HG02610 (cell line): ENCODE data around the gene HSCB.
A peak's percentile ranks its signal among the peaks of the same experiment; 100 is the strongest.
"Not testable (repeated sequence)": the region's sequence is repeated elsewhere in the genome, so short reads cannot be mapped to it uniquely, and the experiment has no call there.

ENCODE experiments used
- ATAC-seq: cut with Tn5 transposase; IDR thresholded peaks from one replicate; pipeline ENCODE4 v1.9.1; 2021; ENCODE audit warnings: mild to moderate bottlenecking, moderate library complexity; ENCODE audit not compliant: unreplicated experiment

Gene HSCB

DNA sequence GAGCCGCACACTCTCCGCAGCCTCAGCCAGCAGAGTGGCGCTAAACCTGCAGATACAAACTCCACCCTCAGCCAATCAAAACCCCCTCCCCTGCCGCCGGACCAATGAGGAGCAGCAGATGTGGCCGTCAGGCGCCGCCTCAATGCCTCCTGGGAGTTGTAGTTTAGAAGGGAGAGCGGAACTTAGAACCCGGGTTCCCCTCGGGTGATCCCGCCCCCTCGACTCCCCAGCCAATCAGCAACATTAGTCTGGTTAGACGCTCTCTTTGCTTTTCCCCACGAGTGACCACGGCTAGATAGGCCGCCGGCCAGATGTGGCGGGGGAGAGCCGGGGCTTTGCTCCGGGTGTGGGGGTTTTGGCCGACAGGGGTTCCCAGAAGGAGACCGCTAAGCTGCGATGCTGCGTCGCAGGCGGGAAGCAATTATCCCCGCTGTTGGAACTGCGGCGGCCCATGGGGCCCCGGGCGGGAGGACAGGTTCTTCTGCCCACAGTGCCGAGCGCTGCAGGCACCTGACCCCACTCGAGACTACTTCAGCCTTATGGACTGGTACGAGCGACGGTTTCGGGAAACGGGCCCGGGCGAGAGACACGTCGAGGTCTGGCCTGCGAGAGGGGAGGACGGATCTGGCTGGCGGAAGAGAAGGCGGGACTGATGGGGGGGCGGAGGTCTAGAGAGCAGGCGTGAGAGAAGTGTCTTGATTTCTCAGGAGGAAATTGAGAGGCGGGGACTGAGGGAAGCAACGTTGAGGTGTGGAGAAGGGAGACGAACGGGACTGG lies at the start of gene HSCB, which contains the start of gene CHEK2:
HSCB (plus strand) TSS at position 255 of the 777 bp plus-strand sequence; CDS start at position 312, 57 bp downstream.
CHEK2 (minus strand) TSS at position 36 of the 777 bp plus-strand sequence. CDS start 7,099 bp downstream, outside the sequence.
- ATAC-seq = peak; percentile 91

DNA sequence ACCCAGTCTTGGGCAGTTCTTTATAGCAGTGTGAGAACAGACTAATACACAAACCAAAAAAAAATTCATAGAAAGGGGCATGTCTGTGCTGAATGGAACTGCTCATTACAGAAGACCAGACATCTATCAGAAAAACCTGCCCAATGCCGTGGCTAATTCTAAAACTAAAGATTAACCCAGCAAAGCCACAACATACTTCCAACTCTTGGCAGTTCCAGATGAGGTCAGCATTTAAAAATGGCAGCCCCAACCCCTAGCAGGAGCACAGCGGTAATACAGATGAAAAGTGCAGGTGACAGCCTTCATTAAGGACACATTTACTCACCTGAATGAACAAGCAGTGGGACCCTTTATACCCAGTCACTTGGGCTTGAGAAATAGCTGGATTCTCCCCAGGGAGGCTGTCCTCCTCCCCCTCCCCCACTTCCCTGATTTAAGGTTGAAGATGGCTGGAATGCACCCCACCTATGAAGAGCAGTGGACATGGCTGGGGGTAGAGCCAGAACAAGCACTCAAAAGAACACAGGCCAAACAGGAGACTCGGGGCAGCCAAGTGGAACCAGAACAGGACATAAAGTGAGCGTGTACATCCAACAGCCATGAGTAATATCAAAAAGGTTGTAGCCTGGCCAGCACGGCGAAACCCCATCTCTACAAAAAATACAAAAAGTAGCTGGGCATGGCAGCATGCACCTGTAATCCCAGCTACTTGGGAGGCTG lies 48.6 kb upstream of the HSCB start:
- ATAC-seq = not testable (repeated sequence)

DNA sequence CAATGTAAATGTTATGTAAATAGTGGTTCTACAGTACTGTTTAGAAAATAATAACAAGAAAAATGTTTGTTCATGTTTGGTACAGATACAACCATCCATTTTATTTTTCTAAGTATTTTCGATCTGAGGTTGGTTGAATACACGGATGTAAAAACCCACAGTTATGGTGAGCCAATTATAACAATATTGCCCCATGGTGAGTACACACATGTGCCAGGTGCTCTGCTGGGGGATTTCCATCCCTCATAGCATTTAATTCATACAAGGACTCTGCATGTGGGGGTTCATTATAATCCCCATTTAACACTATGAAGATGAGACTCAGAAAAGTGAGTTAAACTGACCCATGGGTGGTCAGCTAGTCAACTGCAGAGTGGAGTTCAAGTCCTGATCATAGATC lies 38.9 kb upstream of the HSCB start:
- ATAC-seq = no peak

DNA sequence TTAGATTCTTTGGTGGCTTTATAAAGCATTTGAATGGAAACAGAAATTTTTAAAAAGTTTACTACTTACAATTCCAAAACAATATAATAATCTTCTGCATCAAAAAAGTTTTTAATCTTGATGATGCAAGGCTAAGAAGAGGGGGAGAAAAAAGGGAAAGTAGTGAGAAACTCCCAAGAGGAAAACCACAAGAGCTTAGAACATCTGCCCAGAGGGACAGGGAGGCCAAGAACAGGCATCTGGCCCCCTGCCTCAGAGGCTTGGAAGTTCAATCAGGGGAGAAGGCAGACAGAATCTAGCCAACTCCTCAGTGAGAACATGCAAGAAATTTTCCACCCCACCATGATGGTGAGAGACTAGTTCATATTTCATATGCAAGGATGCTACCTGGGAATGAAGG lies 38.4 kb upstream of the HSCB start:
- no peak for ATAC-seq

- ATAC-seq = no peak
Observed at GRCh38 chr22:28706845-28707244, 35.0 kb upstream of the HSCB start.

- ATAC-seq = no peak
Observed at GRCh38 chr22:28710107-28710506, 31.7 kb upstream of the HSCB start.

GRCh38 chr22:28710576-28711191 lies 31.2 kb upstream of the HSCB start:
- no peak for ATAC-seq

GRCh38 chr22:28711341-28711740 lies 30.5 kb upstream of the HSCB start:
- no peak for ATAC-seq

- ATAC-seq = no peak
Observed at GRCh38 chr22:28711820-28712777, 29.7 kb upstream of the HSCB start.

DNA sequence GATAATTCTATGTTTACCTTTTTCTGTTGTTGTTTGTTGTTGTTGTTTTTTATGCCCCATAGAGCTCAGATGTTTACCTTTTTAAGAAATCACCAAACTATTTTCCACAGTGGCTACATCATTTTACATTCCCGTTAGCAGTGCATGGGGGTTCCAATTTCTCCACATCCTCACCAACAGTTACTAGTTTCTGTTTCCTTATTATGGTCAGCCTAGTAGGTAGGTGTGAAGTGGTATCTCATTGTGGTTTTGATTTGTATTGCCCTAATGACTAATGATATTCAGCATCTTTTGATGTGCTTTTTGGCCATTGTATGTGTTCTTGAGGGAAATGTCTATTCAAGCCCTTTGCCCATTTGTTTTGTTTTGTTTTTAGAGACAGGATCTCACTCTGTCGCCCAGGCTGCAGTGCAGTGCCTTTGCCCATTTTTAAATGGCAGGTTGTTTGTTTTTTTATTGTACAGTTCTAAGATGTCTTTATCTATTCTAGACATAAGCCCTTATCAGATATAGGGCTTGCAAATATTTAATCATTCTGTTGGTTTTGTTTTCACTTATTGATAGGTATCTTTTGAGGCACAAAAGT lies 27.7 kb upstream of the HSCB start:
- no peak for ATAC-seq

- no peak for ATAC-seq
Observed at GRCh38 chr22:28715611-28716010, 26.2 kb upstream of the HSCB start.

DNA sequence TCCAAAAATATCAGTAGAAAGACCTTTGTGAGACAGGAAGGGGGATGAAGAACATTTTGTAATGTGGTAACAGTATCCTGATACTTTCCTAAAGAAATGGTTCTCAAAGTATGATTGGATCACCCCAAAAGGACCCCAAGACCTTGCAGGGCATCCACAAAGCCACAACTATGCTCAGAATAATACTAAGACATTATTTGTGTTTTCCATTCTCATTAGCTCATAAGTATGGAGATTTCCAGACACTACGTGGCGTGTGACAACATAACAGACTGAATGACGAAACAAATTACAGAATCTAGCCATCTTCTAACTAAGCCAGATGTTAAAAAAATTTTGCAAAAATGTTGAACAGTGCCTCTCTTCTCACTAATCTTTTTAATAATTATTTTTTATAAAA lies 25.2 kb upstream of the HSCB start:
- no peak for ATAC-seq

DNA sequence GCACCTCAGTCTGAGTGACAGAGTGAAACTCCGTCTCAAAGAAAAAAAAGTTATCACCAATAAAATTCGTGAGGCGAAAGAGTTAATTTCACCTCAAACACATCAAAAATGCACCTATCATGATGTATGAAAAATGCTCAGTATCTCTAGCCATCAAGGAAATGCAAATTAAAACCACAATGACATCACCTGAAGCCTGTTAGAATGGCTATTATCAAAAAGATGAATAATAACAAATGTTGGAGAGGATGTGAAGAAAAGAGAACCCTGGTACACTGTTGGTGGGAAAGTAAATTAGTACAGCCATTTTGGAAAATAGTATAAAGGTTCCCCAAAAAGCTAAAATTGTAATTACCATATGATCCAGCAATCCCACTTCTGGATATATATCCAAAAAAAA lies 23.8 kb upstream of the HSCB start:
- no peak for ATAC-seq

GRCh38 chr22:28728002-28728401 lies 13.8 kb upstream of the HSCB start:
- ATAC-seq = no peak

DNA sequence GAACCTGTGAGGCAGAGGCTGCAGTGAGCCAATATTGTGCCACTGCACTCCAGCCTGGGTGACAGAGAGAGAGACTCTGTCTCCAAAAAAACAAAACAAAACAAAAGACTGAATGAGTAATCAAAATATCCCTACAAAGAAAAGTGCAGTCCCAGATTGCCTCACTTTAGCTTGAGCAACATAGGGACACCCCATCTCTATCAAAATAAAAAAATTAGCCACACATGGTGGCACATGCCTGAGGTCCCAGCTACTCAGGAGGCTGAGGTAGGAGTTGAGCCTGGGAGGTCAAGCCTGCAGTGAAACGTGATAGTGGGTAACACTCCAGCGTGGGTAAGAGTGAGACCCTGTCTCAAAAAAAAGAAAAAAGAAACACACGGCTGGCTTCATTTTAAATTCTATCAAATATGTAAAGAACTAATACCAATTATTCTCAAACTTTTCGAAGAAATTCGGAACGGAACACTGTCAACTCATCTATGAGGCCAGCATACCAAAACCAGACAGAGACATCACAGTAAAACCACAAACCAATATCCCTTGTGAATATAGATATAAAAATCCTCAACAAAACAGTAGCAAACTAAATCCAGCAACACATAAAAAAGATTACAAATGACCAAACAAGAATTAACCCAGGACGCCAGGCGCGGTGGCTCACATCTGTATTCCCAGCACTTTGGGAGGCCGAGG lies 13.1 kb upstream of the HSCB start:
- ATAC-seq = no peak

GRCh38 chr22:28730179-28730578 lies 11.7 kb upstream of the HSCB start:
- no peak for ATAC-seq

GRCh38 chr22:28734393-28734792 lies 7.4 kb upstream of the HSCB start:
- no peak for ATAC-seq

DNA sequence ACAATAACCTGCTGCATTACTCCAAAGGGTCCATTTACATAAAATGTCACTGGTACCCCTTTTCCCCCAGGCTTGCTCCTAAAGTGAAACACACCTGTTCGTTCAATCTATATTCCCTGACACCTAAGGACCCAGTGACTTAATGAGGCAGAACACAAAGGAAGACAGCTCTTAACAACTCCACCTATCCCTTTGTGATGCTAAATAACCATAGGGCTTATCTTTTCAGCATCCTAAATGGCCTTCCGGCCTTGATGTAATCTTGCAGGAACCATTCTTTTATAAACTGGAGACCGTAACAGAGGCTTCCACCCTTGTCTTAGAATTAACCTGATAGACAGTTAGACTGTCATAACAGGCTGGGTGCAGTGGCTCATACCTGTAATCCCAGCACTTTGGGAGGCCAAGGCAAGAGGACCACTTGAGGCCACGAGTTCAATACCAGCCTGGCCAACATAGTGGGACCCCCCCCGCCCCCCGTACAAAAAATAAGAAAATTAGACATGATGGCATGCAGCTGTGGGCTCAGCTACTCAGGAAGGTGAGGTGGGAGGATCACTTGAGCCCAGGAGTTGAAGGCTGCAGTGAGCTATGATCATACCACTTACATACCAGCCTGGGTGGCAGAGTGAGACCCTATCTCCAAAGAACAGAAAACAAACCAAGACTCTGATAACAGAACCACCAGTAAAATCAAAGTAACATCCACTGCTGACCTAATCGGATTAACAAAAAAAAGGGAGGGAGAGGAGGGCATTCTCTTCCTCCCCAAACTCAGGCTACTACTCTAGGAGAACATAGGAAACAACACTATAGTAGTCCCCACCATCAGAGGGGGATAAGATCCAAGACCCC lies 5.3 kb upstream of the HSCB start:
- no peak for ATAC-seq

DNA sequence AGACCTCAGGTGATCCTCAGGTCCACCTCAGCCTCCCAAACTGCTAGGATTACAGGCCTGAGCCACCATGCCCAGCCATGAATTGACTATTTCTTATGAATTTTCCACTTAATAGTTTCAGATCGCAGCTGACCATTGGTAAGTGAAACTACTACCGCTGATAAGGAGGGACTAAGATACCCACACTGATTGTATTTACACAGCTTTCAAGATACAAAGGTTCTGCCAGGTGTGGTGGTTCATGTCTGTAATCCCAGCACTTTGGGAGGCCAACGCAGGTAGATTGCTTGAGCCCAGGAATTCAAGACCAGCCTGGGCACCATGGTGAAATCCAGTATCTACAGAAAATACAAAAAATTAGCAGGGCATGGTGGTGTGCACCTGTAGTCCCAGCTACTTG lies 4.1 kb upstream of the HSCB start:
- ATAC-seq = no peak
